Nephron (organoid): ENCODE data around the gene UBE2G1.

Experiments
- H3K27ac Mint-ChIP-seq, 3 experiments: 2 replicates each; pipeline ENCODE4 v1.8.0; 2020; ENCODE audit warnings: mixed read lengths in 3 of 3, mild to moderate bottlenecking in 2 of 3, moderate library complexity in 1 of 3
- H3K27me3 Mint-ChIP-seq: 2 replicates; pipeline ENCODE4 v1.8.0; 2021; ENCODE audit warnings: low read depth, mild to moderate bottlenecking, moderate library complexity, mixed read lengths
- H3K36me3 Mint-ChIP-seq: 2 replicates; pipeline ENCODE4 v1.8.0; 2020; ENCODE audit warnings: low read depth, mixed read lengths
- H3K4me1 Mint-ChIP-seq: 2 replicates; pipeline ENCODE4 v1.8.0; 2020; ENCODE audit warnings: mixed read lengths
- H3K4me3 Mint-ChIP-seq, 3 experiments: 2 replicates each; pipeline ENCODE4 v1.8.0; 2020; ENCODE audit warnings: mild to moderate bottlenecking in 3 of 3, mixed read lengths in 3 of 3, moderate library complexity in 2 of 3
- H3K9me3 Mint-ChIP-seq: 2 replicates; pipeline ENCODE4 v1.8.0; 2020; ENCODE audit warnings: mixed read lengths
- CTCF ChIP-seq, 3 experiments: fragments of 200-600 bp; sonication (generic); IDR thresholded peaks; one replicate each; pipeline ENCODE4 v1.5.0; 2021; ENCODE audit warnings: antibody characterized with exemption in 3 of 3; ENCODE audit not compliant: unreplicated experiment in 3 of 3

Gene UBE2G1

GRCh38 chr17:4394208-4395110, 28.0 kb upstream of the UBE2G1 start:
- TF ChIP-seq CTCF (IDR thresholded peaks at IDR 0.05; ENCODE audit: unreplicated experiment in 3 of 3), result no peak
- no peaks in the 10 kb centered on the region for H3K9me3 Mint-ChIP-seq
- peaks cover 15% of the 10 kb centered on the region for H3K27me3 Mint-ChIP-seq
- no peak overlapping the region for H3K4me3 Mint-ChIP-seq
- H3K4me1 Mint-ChIP-seq, result no peaks in the 10 kb centered on the region
- no peaks in the 10 kb centered on the region for H3K36me3 Mint-ChIP-seq
- H3K27ac Mint-ChIP-seq, result no peak overlapping the region

GRCh38 chr17:4393806-4394205, 27.3 kb upstream of the UBE2G1 start:
- Mint-ChIP-seq H3K4me1 (no peaks in the 10 kb centered on the region), H3K27ac (no peak overlapping the region), H3K36me3 (no peaks in the 10 kb centered on the region), H3K9me3 (no peaks in the 10 kb centered on the region), H3K4me3 (no peak overlapping the region), H3K27me3 (peaks cover 15% of the 10 kb centered on the region)
- TF ChIP-seq CTCF (IDR thresholded peaks at IDR 0.05; ENCODE audit: unreplicated experiment in 3 of 3), result no peak

GRCh38 chr17:4389079-4389478, 22.6 kb upstream of the UBE2G1 start:
- Mint-ChIP-seq H3K9me3 (no peaks in the 10 kb centered on the region), H3K36me3 (no peaks in the 10 kb centered on the region), H3K4me3 (no peak overlapping the region), H3K27me3 (no peaks in the 10 kb centered on the region), H3K4me1 (no peaks in the 10 kb centered on the region), H3K27ac (no peak overlapping the region)
- no peak for TF ChIP-seq CTCF (IDR thresholded peaks at IDR 0.05; ENCODE audit: unreplicated experiment in 3 of 3)

- no peaks in the 10 kb centered on the region for H3K4me1 Mint-ChIP-seq
- H3K4me3 Mint-ChIP-seq, result no peak overlapping the region
- H3K27ac Mint-ChIP-seq, result no peak overlapping the region
- no peaks in the 10 kb centered on the region for H3K9me3 Mint-ChIP-seq
- TF ChIP-seq CTCF (IDR thresholded peaks at IDR 0.05; ENCODE audit: unreplicated experiment in 3 of 3), result no peak
- no peaks in the 10 kb centered on the region for H3K27me3 Mint-ChIP-seq
- H3K36me3 Mint-ChIP-seq, result no peaks in the 10 kb centered on the region
Measured at GRCh38 chr17:4387137-4387536, 20.7 kb upstream of the UBE2G1 start.

- H3K9me3 Mint-ChIP-seq, result no peaks in the 10 kb centered on the region
- no peaks in the 10 kb centered on the region for H3K27me3 Mint-ChIP-seq
- H3K4me1 Mint-ChIP-seq, result no peaks in the 10 kb centered on the region
- no peak overlapping the region for H3K27ac Mint-ChIP-seq
- no peak for TF ChIP-seq CTCF (IDR thresholded peaks at IDR 0.05; ENCODE audit: unreplicated experiment in 3 of 3)
- H3K36me3 Mint-ChIP-seq, result no peaks in the 10 kb centered on the region
- no peak overlapping the region for H3K4me3 Mint-ChIP-seq
Measured at GRCh38 chr17:4386406-4386805, 19.9 kb upstream of the UBE2G1 start.
